Measurements from ENCODE around the gene LNX1.

The LNX1 gene

GRCh38 chr4:53562409-53562808 lies 28.9 kb downstream of the LNX1 start:
- H3K27ac ChIP-seq, result no peak overlapping the region
- TF ChIP-seq CTCF (IDR thresholded peaks at IDR 0.05) (no peak), ZFX (IDR thresholded peaks at IDR 0.05; ENCODE audit: borderline replicate concordance) (no peak)

- no peak overlapping the region for H3K27ac ChIP-seq
- TF ChIP-seq CTCF (IDR thresholded peaks at IDR 0.05) (no peak), ZFX (IDR thresholded peaks at IDR 0.05; ENCODE audit: borderline replicate concordance) (no peak)
These were observed 32.2 kb downstream of the LNX1 start for GRCh38 chr4:53559021-53559620.

- H3K27ac ChIP-seq, result no peak overlapping the region
- TF ChIP-seq ZFX (IDR thresholded peaks at IDR 0.05; ENCODE audit: borderline replicate concordance) (no peak), CTCF (IDR thresholded peaks at IDR 0.05) (no peak)
These were observed 33.1 kb downstream of the LNX1 start for GRCh38 chr4:53558065-53558801.

- no peak for TF ChIP-seq CTCF (IDR thresholded peaks at IDR 0.05)
- no peak for TF ChIP-seq ZFX (IDR thresholded peaks at IDR 0.05; ENCODE audit: borderline replicate concordance)
- H3K27ac ChIP-seq, result no peak overlapping the region
These were observed 33.6 kb downstream of the LNX1 start for GRCh38 chr4:53557669-53558064.

- H3K27ac ChIP-seq, result no peak overlapping the region
- TF ChIP-seq CTCF (IDR thresholded peaks at IDR 0.05) (no peak), ZFX (IDR thresholded peaks at IDR 0.05; ENCODE audit: borderline replicate concordance) (no peak)
These were observed 34.6 kb downstream of the LNX1 start for GRCh38 chr4:53556651-53557050.

GRCh38 chr4:53553486-53554210 lies 37.6 kb downstream of the LNX1 start:
- H3K27ac ChIP-seq, result no peak overlapping the region
- TF ChIP-seq CTCF (IDR thresholded peaks at IDR 0.05), result no peak
- TF ChIP-seq ZFX (IDR thresholded peaks at IDR 0.05; ENCODE audit: borderline replicate concordance), result no peak

GRCh38 chr4:53552711-53553110 lies 38.6 kb downstream of the LNX1 start:
- TF ChIP-seq CTCF (IDR thresholded peaks at IDR 0.05), result no peak
- TF ChIP-seq ZFX (IDR thresholded peaks at IDR 0.05; ENCODE audit: borderline replicate concordance), result no peak
- no peak overlapping the region for H3K27ac ChIP-seq
